IPS-15b (cell line): Measurements from ENCODE around the gene SMAD3.
"Not testable (repeated sequence)": the region's sequence is repeated elsewhere in the genome, so short reads cannot be mapped to it uniquely, and the experiment has no call there.

ENCODE experiments used
- H3K27me3 ChIP-seq: one replicate; pipeline ENCODE4 v1.6.1; 2013; ENCODE audit warnings: low read length; ENCODE audit not compliant: control insufficient read depth, insufficient read depth
- H3K36me3 ChIP-seq: one replicate; pipeline ENCODE4 v1.6.1; 2013; ENCODE audit warnings: low read length; ENCODE audit not compliant: control insufficient read depth, insufficient read depth
- H3K4me1 ChIP-seq: one replicate; pipeline ENCODE4 v1.6.1; 2013; ENCODE audit warnings: mild to moderate bottlenecking, low read length; ENCODE audit not compliant: control insufficient read depth, insufficient read depth
- H3K4me3 ChIP-seq: one replicate; pipeline ENCODE4 v1.5.1; 2013; ENCODE audit warnings: low read depth, low read length
- H3K9ac ChIP-seq: one replicate; pipeline ENCODE4 v1.6.1; 2013; ENCODE audit warnings: low read depth, mild to moderate bottlenecking, low read length
- H3K9me3 ChIP-seq: one replicate; pipeline ENCODE4 v1.6.1; 2013; ENCODE audit warnings: mild to moderate bottlenecking, low read length; ENCODE audit not compliant: control insufficient read depth, insufficient read depth

SMAD3 gene

DNA sequence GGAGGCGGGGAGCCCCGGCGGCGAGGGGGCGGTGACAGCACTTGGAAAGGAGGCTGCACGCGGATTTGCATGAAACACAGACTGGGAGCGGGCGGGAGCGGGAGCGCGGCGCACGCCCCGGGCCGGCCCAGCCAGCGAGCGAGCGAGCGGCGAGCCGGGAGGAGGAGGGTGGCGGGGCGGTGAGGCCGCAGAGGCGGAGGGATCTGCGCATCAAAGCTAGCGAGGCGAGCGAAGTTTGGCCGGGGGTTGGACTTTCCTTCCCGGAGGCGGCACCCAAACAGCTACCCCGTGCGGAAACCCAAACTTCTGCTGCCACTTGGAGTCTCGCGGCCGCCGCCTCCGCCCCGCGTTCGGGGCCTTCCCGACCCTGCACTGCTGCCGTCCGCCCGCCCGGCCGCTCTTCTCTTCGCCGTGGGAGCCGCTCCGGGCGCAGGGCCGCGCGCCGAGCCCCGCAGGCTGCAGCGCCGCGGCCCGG is at the start of gene SMAD3:
SMAD3 (plus strand) TSS at position 72 of the 475 bp plus-strand sequence. CDS start 553 bp downstream, outside the sequence.
- Histone ChIP-seq H3K27me3 (peaks cover 32% of the 10 kb centered on the region), H3K36me3 (no peaks in the 10 kb centered on the region), H3K4me3 (peak within 1 kb of the TSS; percentile 88), H3K4me1 (peaks cover 18% of the 10 kb centered on the region), H3K9me3 (no peaks in the 10 kb centered on the region), H3K9ac (peak within 1 kb of the TSS; percentile 71)

DNA sequence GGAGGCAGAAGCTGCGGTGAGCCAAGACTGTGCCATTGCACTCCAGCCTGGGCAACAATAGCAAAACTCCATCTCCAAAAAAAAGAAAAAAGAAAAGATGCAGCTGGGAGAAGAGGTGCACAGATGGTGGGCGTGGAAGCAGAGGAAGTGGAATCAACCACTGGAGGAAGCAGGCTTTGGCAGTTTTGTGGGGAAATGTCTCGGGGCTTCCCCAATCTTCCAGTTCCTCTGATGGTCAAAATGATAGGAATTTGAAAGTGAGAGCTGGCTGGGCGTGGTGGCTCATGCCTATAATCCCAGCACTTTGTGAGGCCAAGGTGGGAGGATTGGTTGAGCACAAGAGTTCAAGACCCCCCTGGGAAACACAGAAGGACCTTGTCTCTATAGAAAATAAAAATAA is 48.1 kb upstream of the SMAD3 start:
- peaks cover 8% of the 10 kb centered on the region for H3K4me1 ChIP-seq
- H3K27me3 ChIP-seq, result no peaks in the 10 kb centered on the region
- H3K36me3 ChIP-seq, result no peaks in the 10 kb centered on the region
- no peak overlapping the region for H3K4me3 ChIP-seq
- H3K9ac ChIP-seq, result no peak overlapping the region
- H3K9me3 ChIP-seq, result no peaks in the 10 kb centered on the region

DNA sequence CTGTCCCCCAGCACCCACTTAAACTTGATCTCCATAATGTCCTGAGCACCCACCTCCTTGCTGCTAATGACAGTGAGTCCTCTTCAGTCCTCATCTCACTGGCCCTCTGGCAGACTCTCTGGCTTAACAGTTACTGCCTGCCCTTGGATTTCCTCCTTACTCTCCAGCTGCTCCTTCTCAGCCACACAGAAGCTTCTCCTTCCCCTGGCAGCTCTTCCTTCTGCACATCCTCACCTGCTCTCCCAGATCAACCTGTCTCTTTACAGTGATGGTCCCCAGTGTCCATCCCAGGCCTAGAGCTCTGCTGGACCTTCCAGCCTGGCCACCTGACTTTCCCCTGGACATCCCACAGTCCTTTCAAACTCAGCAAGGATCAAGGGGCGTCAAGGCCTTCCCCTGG is 47.4 kb upstream of the SMAD3 start:
- no peaks in the 10 kb centered on the region for H3K27me3 ChIP-seq
- no peak overlapping the region for H3K4me3 ChIP-seq
- peaks cover 8% of the 10 kb centered on the region for H3K4me1 ChIP-seq
- no peaks in the 10 kb centered on the region for H3K36me3 ChIP-seq
- no peaks in the 10 kb centered on the region for H3K9me3 ChIP-seq
- H3K9ac ChIP-seq, result no peak overlapping the region

DNA sequence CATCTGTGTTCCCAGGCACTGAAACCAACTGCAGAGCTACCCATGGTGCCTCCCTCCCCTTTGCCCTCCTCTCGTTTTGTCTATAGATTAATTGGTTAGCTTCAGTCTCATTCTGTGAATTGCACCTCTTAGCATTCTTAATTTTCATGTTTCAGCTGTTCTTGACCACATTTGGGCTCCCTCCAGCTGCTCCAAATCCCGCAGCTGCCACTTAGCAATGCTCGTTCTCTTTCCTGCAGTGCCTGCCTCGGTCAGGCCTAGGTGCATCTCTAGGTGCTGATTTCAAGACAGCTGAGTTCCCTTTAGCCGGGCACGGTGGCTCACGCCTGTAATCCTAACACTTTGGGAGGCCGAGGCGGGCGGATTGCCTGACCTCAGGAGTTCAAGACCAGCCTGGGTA is 47.0 kb upstream of the SMAD3 start:
- no peak overlapping the region for H3K4me3 ChIP-seq
- peaks cover 7% of the 10 kb centered on the region for H3K4me1 ChIP-seq
- no peak overlapping the region for H3K9ac ChIP-seq
- no peaks in the 10 kb centered on the region for H3K9me3 ChIP-seq
- no peaks in the 10 kb centered on the region for H3K27me3 ChIP-seq
- H3K36me3 ChIP-seq, result no peaks in the 10 kb centered on the region

DNA sequence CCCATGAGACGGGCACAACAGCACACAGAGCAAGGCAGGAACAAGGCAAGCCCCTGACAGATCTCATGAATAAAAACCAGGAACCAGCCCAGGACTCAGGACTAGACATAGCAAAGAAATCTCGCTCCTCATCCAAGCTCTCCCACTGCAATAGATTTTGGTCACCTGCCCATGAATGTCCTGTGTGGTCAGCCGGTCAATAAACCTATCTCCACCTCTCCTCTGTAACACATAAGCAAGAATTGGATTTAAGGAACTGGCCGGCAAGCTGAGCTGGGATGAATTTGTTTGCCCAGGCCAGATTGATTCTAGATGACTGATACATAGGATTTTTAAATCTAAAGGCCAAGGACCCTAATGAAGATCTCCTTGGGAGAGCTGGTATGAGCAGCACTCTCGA is 46.3 kb upstream of the SMAD3 start:
- Histone ChIP-seq H3K9me3 (no peaks in the 10 kb centered on the region), H3K4me3 (no peak overlapping the region), H3K4me1 (peaks cover under 1% of the 10 kb centered on the region), H3K36me3 (no peaks in the 10 kb centered on the region), H3K27me3 (no peaks in the 10 kb centered on the region), H3K9ac (no peak overlapping the region)

DNA sequence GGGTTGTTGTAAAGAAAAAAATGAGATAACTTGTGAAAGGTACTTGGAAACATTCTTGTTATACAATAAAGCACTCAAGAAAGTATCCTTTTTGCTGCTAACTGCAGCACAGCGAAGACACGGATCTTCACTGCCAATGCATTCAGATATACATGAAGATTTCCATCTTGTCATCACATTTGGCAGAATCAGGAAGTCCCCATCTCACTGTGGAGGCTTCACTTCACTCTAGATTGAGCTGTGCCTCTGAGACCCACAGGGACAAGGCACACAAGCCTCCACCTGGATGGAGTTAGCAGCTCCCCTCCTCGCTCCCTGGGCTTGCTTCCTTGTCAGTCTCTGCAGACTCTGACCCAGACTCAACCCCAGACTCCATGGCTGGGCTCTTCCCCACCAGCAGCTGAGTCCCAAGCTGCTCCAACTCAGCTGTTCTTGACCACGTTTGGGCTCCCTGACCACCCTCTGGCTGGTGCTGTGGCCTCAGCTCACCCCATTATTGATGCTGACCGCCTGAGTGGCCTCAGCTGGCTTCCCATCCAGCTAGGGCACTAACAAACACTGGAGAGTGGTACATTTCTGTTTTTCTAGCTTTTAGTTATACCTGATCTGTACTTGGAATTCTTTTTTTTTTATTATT is 45.4 kb upstream of the SMAD3 start:
- Histone ChIP-seq H3K9ac (no peak overlapping the region), H3K9me3 (no peaks in the 10 kb centered on the region), H3K4me1 (peaks cover 4% of the 10 kb centered on the region), H3K4me3 (no peak overlapping the region), H3K36me3 (no peaks in the 10 kb centered on the region), H3K27me3 (no peaks in the 10 kb centered on the region)

DNA sequence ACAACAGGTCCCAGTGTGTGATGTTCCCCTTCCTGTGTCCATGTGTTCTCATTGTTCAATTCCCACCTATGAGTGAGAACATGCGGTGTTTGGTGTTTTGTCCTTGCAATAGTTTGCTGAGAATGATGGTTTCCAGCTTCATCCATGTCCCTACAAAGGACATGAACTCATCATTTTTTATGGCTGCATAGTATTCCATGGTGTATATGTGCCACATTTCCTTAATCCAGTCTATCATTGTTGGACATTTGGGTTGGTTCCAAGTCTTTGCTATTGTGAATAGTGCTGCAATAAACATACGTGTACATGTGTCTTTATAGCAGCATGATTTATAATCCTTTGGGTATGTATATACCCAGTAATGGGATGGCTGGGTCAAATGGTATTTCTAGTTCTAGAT is 44.7 kb upstream of the SMAD3 start:
- H3K4me1 ChIP-seq, H3K27me3 ChIP-seq, H3K4me3 ChIP-seq: not testable (repeated sequence)

DNA sequence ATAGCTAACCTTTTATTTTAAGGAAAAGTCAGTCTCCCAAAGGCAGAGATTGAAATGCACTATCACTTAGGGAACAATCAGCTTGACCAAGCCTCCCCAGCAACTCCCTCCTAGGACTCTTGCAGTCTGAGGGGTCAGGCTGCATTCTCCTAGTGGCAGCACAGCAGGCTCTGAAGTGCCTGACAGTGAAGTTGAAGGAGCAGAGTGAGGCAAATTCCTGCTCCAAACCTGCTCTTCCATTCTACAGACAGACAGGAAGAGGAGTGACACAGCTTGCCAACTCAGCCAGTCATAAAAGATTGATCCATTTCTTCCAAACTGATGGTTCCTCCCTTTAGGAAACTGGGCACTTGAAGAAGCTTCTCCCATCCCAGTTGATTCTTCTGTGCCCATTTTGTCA is 43.9 kb upstream of the SMAD3 start:
- H3K9ac ChIP-seq, result no peak overlapping the region
- no peaks in the 10 kb centered on the region for H3K9me3 ChIP-seq
- H3K4me1 ChIP-seq, result peaks cover 4% of the 10 kb centered on the region
- H3K36me3 ChIP-seq, result no peaks in the 10 kb centered on the region
- H3K4me3 ChIP-seq, result no peak overlapping the region
- H3K27me3 ChIP-seq, result no peaks in the 10 kb centered on the region

More for the DNA sequence above, 44.7 kb upstream of the SMAD3 start:
- H3K9me3 ChIP-seq, H3K9ac ChIP-seq, H3K36me3 ChIP-seq: not testable (repeated sequence)

DNA sequence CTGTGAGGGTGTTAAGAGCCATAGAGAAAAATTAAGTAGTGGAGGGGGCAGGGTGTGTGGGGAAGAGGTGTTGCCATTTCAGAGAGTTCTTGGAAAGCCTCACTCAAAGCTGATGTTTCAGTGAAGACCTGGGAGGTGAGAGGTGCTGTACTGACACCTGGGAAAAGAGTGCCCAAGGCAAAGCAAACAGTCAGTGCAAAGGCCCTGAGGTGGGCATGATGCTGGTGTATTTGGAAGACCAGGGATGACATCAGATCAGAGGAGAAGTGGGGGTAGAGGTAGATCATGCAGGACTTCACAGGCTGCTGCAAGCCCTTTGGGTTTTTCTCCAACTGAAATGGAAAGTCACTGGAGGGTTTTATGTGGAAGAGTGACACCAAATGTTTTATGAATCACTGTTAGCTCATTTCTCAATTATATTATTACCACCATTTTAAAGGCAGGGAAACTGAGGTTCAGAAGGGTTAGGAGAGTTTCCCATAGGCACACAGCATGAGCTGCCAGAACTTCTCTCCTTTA is 42.8 kb upstream of the SMAD3 start:
- Histone ChIP-seq H3K36me3 (no peaks in the 10 kb centered on the region), H3K27me3 (no peaks in the 10 kb centered on the region), H3K9me3 (no peaks in the 10 kb centered on the region), H3K4me3 (no peak overlapping the region), H3K9ac (no peak overlapping the region), H3K4me1 (peaks cover 4% of the 10 kb centered on the region)

DNA sequence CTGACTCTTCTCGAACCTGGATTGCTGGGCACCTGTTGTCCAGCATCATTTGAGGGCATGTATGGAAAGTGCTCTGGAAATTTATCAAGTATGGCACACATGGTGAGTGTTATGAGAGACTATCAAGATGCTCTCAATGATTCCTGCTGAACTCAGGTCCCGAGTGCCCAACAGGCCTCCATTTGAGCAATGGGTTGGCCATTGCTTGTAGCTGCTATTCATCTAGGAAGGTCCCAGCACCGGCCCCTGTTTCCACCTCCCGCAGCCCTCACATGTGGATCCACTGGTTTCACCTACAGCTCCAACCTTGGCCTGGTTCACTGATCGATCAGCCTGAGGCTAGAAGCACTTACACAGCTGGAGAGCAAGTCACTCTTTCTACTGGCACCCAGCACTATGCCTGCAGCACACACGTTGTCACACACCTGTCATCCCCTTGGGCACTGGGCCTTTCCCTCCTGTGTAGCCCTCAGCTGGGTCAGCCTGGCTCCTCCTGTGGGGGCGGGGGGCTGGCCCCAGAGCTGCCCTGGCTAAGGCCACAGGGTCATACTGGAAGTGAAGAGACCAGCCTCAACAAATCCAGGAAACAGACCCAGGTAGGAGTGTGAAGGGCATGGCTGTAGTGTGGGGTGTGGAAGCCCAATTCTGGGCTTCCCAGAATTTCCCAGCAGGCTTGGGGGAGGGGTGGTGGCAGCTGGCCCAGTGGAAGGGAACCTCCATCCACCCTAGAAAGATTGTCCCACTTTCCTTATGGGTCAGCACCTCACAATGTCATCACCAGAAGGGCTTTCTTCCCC is 41.7 kb upstream of the SMAD3 start:
- H3K4me1 ChIP-seq, result peaks cover 4% of the 10 kb centered on the region
- no peaks in the 10 kb centered on the region for H3K27me3 ChIP-seq
- no peaks in the 10 kb centered on the region for H3K36me3 ChIP-seq
- H3K9ac ChIP-seq, result no peak overlapping the region
- no peak overlapping the region for H3K4me3 ChIP-seq
- H3K9me3 ChIP-seq, result no peaks in the 10 kb centered on the region

DNA sequence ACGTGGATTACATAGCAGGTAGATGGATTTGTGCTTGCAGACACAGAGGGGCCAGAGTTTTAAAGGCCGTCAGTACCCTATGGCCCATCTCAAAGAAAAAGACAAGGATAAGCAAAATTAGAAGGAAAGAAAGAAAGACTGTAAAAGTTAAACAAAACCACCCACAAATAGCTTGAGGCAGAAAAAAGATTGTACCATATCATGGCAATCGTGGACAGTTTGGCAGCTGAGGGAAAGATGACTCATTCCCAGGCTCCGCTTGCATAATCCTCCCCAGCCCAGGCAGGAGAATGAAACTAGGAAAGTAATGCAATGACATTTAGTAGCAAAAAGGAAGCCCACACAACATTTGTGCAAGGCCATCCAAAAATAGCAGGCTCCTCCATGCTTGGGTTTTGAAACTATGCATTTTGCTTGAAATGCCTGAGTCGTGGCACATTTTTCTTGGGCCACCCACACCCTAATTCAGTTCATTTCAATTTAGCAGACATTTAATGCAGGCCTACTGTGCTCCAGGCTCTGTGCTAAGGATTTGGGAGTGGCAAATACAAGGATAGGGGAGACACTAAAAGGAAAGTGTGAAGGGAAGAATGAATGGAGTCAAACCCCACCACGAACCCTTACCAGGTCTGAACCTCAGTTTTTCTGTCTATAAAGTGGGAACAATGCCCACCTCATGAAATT is 40.9 kb upstream of the SMAD3 start:
- H3K9me3 ChIP-seq, result no peaks in the 10 kb centered on the region
- no peak overlapping the region for H3K9ac ChIP-seq
- H3K36me3 ChIP-seq, result no peaks in the 10 kb centered on the region
- peaks cover 5% of the 10 kb centered on the region for H3K4me1 ChIP-seq
- H3K27me3 ChIP-seq, result no peaks in the 10 kb centered on the region
- H3K4me3 ChIP-seq, result no peak overlapping the region
